Measurements from ENCODE around the gene NUDT8.
"Not testable (repeated sequence)": the region's sequence is repeated elsewhere in the genome, so short reads cannot be mapped to it uniquely, and the experiment has no call there.

GRCh38 chr11:67597963-67598362, 31.8 kb downstream of the NUDT8 start:
- not testable (repeated sequence) for TF ChIP-seq POLR2A (IDR thresholded peaks at IDR 0.05; ENCODE audit: low read length); GATA1 (IDR thresholded peaks at IDR 0.05; ENCODE audit: low read depth, low read length)

All from erythroblast (primary cell).